Loucy (cell line): ENCODE measurements around the gene CD4.

ENCODE experiments used
- H2AFZ ChIP-seq: fragments of 200-600 bp; sonication (generic); 2 replicates; pipeline ENCODE4 v1.6.0; 2016; ENCODE audit warnings: antibody characterized with exemption, mild to moderate bottlenecking, low read length, moderate library complexity
- H3F3A ChIP-seq: fragments of 200-600 bp; 2 replicates; pipeline ENCODE4 v1.6.0; 2016; ENCODE audit warnings: antibody characterized with exemption, low read depth, mild to moderate bottlenecking
- H3K27me3 ChIP-seq: fragments of 200-600 bp; sonication (generic); 2 replicates; pipeline ENCODE4 v1.6.1; 2014; ENCODE audit warnings: low read length, mild to moderate bottlenecking; ENCODE audit not compliant: insufficient read depth, poor library complexity, severe bottlenecking
- H3K36me3 ChIP-seq: fragments of 200-600 bp; sonication (generic); 2 replicates; pipeline ENCODE4 v1.6.1; 2016; ENCODE audit warnings: low read length; ENCODE audit not compliant: insufficient read depth
- H3K4me1 ChIP-seq: fragments of 200-600 bp; sonication (generic); 2 replicates; pipeline ENCODE4 v1.5.1; 2014; ENCODE audit warnings: low read length, mild to moderate bottlenecking; ENCODE audit not compliant: insufficient read depth, poor library complexity, severe bottlenecking
- H3K4me2 ChIP-seq: fragments of 200-600 bp; sonication (generic); 2 replicates; pipeline ENCODE4 v1.6.0; 2014; ENCODE audit warnings: antibody characterized with exemption, low read length, low read depth, mild to moderate bottlenecking; ENCODE audit not compliant: poor library complexity, severe bottlenecking
- H3K4me3 ChIP-seq: fragments of 200-600 bp; sonication (generic); 2 replicates; pipeline ENCODE4 v1.5.1; 2014; ENCODE audit warnings: low read length, mild to moderate bottlenecking, mixed read lengths; ENCODE audit not compliant: poor library complexity, severe bottlenecking
- H3K79me2 ChIP-seq: fragments of 200-600 bp; sonication (generic); 2 replicates; pipeline ENCODE4 v1.6.1; 2014; ENCODE audit warnings: low read length; ENCODE audit not compliant: insufficient read depth
- H3K9ac ChIP-seq: fragments of 200-600 bp; sonication (generic); 2 replicates; pipeline ENCODE4 v1.6.0; 2014; ENCODE audit warnings: mild to moderate bottlenecking, low read depth, low read length, moderate library complexity; ENCODE audit not compliant: poor library complexity, severe bottlenecking
- H3K9me2 ChIP-seq: fragments of 200-600 bp; sonication (generic); replicated peaks from 2 replicates; pipeline ENCODE4 v1.6.1; 2016; ENCODE audit warnings: low read depth, low read length, mixed read lengths
- H3K9me3 ChIP-seq: fragments of 200-600 bp; sonication (generic); 2 replicates; pipeline ENCODE4 v1.6.1; 2014; ENCODE audit warnings: mild to moderate bottlenecking, antibody characterized with exemption, low read length, low read depth; ENCODE audit not compliant: insufficient read depth
- H4K20me1 ChIP-seq: fragments of 200-600 bp; sonication (generic); 2 replicates; pipeline ENCODE4 v1.6.0; 2014; ENCODE audit warnings: antibody characterized with exemption, low read length, mild to moderate bottlenecking; ENCODE audit not compliant: insufficient read depth, poor library complexity, severe bottlenecking
- EZH2phosphoT487 ChIP-seq: fragments of 200-600 bp; IDR thresholded peaks from 2 replicates; pipeline ENCODE4 v1.6.1; 2018; ENCODE audit warnings: antibody characterized with exemption, mild to moderate bottlenecking, moderate library complexity, borderline replicate concordance
- TF ChIP-seq, protein P1 (sequence below): fragments of 200-600 bp; sonication (generic); conservative IDR thresholded peaks from 2 replicates; pipeline ENCODE4 v1.5.1; 2014; ENCODE audit warnings: mild to moderate bottlenecking, antibody characterized with exemption, low read length

CD4 gene

GRCh38 chr12:6790496-6791150 lies 1.3 kb downstream of the CD4 start:
- H3K79me2 ChIP-seq = no peaks in the 10 kb centered on the region
- H4K20me1 ChIP-seq = no peaks in the 10 kb centered on the region
- no peak overlapping the region for H3K4me3 ChIP-seq
- H3K36me3 ChIP-seq = no peaks in the 10 kb centered on the region
- H3K9ac ChIP-seq = no peak overlapping the region
- no peak overlapping the region for H3K4me2 ChIP-seq
- H3K27me3 ChIP-seq = no peaks in the 10 kb centered on the region
- H3K4me1 ChIP-seq = peaks cover 29% of the 10 kb centered on the region
- H2AFZ ChIP-seq = no peak overlapping the region
- H3K9me3 ChIP-seq = no peaks in the 10 kb centered on the region
- H3K9me2 ChIP-seq = no peaks in the 10 kb centered on the region
- TF ChIP-seq, protein P1, sequence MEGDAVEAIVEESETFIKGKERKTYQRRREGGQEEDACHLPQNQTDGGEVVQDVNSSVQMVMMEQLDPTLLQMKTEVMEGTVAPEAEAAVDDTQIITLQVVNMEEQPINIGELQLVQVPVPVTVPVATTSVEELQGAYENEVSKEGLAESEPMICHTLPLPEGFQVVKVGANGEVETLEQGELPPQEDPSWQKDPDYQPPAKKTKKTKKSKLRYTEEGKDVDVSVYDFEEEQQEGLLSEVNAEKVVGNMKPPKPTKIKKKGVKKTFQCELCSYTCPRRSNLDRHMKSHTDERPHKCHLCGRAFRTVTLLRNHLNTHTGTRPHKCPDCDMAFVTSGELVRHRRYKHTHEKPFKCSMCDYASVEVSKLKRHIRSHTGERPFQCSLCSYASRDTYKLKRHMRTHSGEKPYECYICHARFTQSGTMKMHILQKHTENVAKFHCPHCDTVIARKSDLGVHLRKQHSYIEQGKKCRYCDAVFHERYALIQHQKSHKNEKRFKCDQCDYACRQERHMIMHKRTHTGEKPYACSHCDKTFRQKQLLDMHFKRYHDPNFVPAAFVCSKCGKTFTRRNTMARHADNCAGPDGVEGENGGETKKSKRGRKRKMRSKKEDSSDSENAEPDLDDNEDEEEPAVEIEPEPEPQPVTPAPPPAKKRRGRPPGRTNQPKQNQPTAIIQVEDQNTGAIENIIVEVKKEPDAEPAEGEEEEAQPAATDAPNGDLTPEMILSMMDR = no peak
- TF ChIP-seq EZH2phosphoT487 = no peak
- H3F3A ChIP-seq = no peaks in the 10 kb centered on the region

DNA sequence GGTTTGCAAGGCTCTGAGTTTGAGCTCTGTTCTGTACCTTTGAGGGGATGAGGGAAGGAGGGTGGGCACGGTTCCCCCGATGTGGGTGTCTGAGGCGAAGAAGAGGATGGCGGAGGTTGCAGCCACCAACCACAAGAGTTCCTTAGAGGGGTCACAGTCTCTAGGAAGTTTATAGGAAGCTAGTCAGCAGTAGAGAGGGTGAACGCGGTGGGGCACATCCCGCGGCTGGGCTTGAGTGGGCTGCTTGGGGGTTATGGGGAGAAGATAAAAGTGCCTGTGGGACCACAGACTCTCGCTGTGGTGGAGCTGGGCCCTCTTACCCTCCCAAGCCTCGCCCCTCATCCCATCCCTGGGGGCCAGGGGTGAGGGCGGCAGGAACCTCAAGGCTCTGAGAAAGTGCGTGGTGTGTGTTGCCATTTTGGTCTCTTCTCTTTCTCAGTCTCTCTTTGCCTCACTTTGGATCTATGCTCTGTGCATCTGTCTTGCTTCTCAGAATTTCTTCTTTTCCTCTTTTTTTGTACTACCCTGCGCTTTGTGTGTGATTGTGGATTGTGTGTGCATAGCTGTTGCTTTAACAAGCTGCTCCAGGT lies 2.7 kb downstream of the CD4 start:
- Histone ChIP-seq H3F3A (no peaks in the 10 kb centered on the region), H2AFZ (peak overlapping the region; percentile 79), H3K9ac (peak overlapping the region; percentile 58), H3K4me2 (peak overlapping the region; percentile 63), H3K4me3 (peak overlapping the region; percentile 52), H3K36me3 (no peaks in the 10 kb centered on the region), H3K4me1 (peaks cover 21% of the 10 kb centered on the region), H3K9me2 (no peaks in the 10 kb centered on the region), H3K9me3 (no peaks in the 10 kb centered on the region), H4K20me1 (no peaks in the 10 kb centered on the region), H3K79me2 (no peaks in the 10 kb centered on the region), H3K27me3 (no peaks in the 10 kb centered on the region)
- no peak for TF ChIP-seq EZH2phosphoT487
- TF ChIP-seq, protein P1 = no peak

GRCh38 chr12:6792522-6793201 lies 3.3 kb downstream of the CD4 start:
- Histone ChIP-seq H3K9ac (peak overlapping the region; percentile 58), H3K9me2 (no peaks in the 10 kb centered on the region), H3K4me2 (peak overlapping the region; percentile 63), H3F3A (no peaks in the 10 kb centered on the region), H3K79me2 (no peaks in the 10 kb centered on the region), H3K4me3 (peak overlapping the region; percentile 52), H3K36me3 (no peaks in the 10 kb centered on the region), H4K20me1 (no peaks in the 10 kb centered on the region), H3K9me3 (no peaks in the 10 kb centered on the region), H2AFZ (peak overlapping the region; percentile 79), H3K4me1 (peaks cover 20% of the 10 kb centered on the region), H3K27me3 (no peaks in the 10 kb centered on the region)
- TF ChIP-seq, protein P1 = no peak
- no peak for TF ChIP-seq EZH2phosphoT487
